Activated B cell treated with CpG ODN at 0.5 μM for 24 hours (primary cell): ENCODE measurements around the gene EPHA5. TPM values are rescaled to one million over a fixed set of nuclear protein-coding genes. Genes with fewer than 3 reads are reported as not detected.

Source experiments
- ATAC-seq: fragments of 200-7000 bp; cut with Tn5 transposase; one replicate; pipeline ENCODE4 v1.10.0; 2021; ENCODE audit warnings: low read depth, mild to moderate bottlenecking, moderate library complexity
- CTCF ChIA-PET: fragments of 350-600 bp; sonication (Branson Sonifier 250); formaldehyde crosslinking; loops from one replicate; lab custom pipeline; 2021; ENCODE audit warnings: antibody characterized with exemption; lab: Charles Lee
- POLR2A ChIA-PET: fragments of 350-600 bp; sonication (Branson Sonifier 250); formaldehyde crosslinking; loops from one replicate; lab custom pipeline; 2021; ENCODE audit warnings: antibody characterized with exemption; lab: Charles Lee
- DNase-seq: peaks from one replicate; pipeline ENCODE4 v3.0.0; 2022
- H3K27ac Mint-ChIP-seq: one replicate; pipeline ENCODE4 v1.8.0; 2020; ENCODE audit warnings: mixed read lengths
- H3K27me3 Mint-ChIP-seq: one replicate; pipeline ENCODE4 v1.8.0; 2021; ENCODE audit warnings: mixed read lengths
- H3K36me3 Mint-ChIP-seq: one replicate; pipeline ENCODE4 v1.8.0; 2021; ENCODE audit warnings: low read depth, mixed read lengths
- H3K4me1 Mint-ChIP-seq: one replicate; pipeline ENCODE4 v1.8.0; 2021; ENCODE audit warnings: mixed read lengths
- H3K4me3 Mint-ChIP-seq: one replicate; pipeline ENCODE4 v1.8.0; 2020; ENCODE audit warnings: mild to moderate bottlenecking, mixed read lengths
- H3K9me3 Mint-ChIP-seq: one replicate; pipeline ENCODE4 v1.8.0; 2020; ENCODE audit warnings: mixed read lengths
- intact Hi-C: fragments of 100-400 bp; cut with micrococcal nuclease; formaldehyde crosslinking; loops from one replicate; pipeline ENCODE4 v1.15.1; 2024
- total RNA-seq: library from RNA; stranded (reverse); gene quantifications from 2 replicates; pipeline ENCODE4 v1.2.3, GENCODE V29; 2022
- TF ChIP-seq, protein P1 (sequence below): fragments of 200-600 bp; IDR thresholded peaks from one replicate; pipeline ENCODE4 v1.8.0; 2022; ENCODE audit warnings: antibody characterized with exemption, mild to moderate bottlenecking

The EPHA5 gene
- total RNA-seq, 1 donor from 2014 or later = not detected

DNA sequence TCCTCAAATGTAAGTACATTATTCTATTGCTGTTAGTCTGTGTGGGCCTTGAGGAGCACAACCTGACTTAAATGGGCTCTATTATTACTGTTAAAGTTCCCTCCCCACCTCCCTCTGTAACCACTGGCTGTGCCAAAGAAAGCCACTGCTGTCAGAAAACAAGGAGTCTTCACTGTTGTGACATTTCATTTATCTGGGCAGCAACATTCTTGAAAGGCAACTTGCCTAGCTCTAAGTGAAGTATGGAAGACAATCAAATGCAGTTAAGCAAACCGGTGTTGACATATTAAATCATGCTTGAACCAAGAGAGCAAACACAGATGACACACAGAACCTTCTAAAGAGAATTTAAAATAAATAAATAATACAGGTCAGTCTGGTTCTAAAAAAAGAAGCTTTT is 81.0 kb downstream of the EPHA5 start:
- Mint-ChIP-seq H3K4me1 (no peaks in the 10 kb centered on the region), H3K27ac (no peak overlapping the region), H3K36me3 (no peaks in the 10 kb centered on the region), H3K27me3 (no peaks in the 10 kb centered on the region), H3K4me3 (no peak overlapping the region), H3K9me3 (peaks cover 2% of the 10 kb centered on the region)
- TF ChIP-seq, protein P1, sequence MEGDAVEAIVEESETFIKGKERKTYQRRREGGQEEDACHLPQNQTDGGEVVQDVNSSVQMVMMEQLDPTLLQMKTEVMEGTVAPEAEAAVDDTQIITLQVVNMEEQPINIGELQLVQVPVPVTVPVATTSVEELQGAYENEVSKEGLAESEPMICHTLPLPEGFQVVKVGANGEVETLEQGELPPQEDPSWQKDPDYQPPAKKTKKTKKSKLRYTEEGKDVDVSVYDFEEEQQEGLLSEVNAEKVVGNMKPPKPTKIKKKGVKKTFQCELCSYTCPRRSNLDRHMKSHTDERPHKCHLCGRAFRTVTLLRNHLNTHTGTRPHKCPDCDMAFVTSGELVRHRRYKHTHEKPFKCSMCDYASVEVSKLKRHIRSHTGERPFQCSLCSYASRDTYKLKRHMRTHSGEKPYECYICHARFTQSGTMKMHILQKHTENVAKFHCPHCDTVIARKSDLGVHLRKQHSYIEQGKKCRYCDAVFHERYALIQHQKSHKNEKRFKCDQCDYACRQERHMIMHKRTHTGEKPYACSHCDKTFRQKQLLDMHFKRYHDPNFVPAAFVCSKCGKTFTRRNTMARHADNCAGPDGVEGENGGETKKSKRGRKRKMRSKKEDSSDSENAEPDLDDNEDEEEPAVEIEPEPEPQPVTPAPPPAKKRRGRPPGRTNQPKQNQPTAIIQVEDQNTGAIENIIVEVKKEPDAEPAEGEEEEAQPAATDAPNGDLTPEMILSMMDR = no peak
- ATAC-seq (no peak), DNase-seq (no peak)
- POLR2A ChIA-PET = no interaction called here
- intact Hi-C loops = no loop called here
- CTCF ChIA-PET = no interaction called here

DNA sequence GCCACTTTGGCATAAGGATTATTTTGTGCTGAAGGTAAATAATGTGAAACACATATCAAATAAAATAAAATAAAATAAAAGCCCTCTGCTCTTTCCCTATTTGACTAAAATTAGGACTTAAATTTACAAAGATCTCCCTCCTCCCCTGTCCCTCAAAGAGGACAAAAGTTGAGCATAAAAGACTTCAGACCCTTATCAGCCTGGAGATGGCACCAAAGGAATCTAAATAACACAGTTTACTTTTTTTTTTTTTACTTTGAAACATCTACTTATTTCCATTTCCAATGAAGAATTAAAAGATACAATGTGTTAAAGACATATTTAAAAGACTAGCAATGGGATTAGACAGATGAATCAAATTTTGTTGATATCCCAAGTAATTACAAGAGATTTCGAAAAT is 89.7 kb downstream of the EPHA5 start:
- H3K9me3 Mint-ChIP-seq = peaks cover 4% of the 10 kb centered on the region
- no peaks in the 10 kb centered on the region for H3K36me3 Mint-ChIP-seq
- intact Hi-C loops = no loop called here
- no peak overlapping the region for H3K27ac Mint-ChIP-seq
- CTCF ChIA-PET = no interaction called here
- DNase-seq (no peak), ATAC-seq (no peak)
- no peaks in the 10 kb centered on the region for H3K4me1 Mint-ChIP-seq
- POLR2A ChIA-PET = no interaction called here
- no peaks in the 10 kb centered on the region for H3K27me3 Mint-ChIP-seq
- no peak overlapping the region for H3K4me3 Mint-ChIP-seq
- TF ChIP-seq, protein P1 = no peak

- POLR2A ChIA-PET = no interaction called here
- no peaks in the 10 kb centered on the region for H3K4me1 Mint-ChIP-seq
- CTCF ChIA-PET = no interaction called here
- TF ChIP-seq, protein P1 = no peak
- no peak for ATAC-seq
- DNase-seq = no peak
- no peaks in the 10 kb centered on the region for H3K27me3 Mint-ChIP-seq
- no peaks in the 10 kb centered on the region for H3K36me3 Mint-ChIP-seq
- no peak overlapping the region for H3K27ac Mint-ChIP-seq
- intact Hi-C loops = no loop called here
- H3K9me3 Mint-ChIP-seq = no peaks in the 10 kb centered on the region
- no peak overlapping the region for H3K4me3 Mint-ChIP-seq
These were observed 103.8 kb downstream of the EPHA5 start for GRCh38 chr4:65566473-65566872.

GRCh38 chr4:65561164-65561563 is 109.1 kb downstream of the EPHA5 start:
- Mint-ChIP-seq H3K4me1 (no peaks in the 10 kb centered on the region), H3K27ac (no peak overlapping the region), H3K9me3 (no peaks in the 10 kb centered on the region), H3K36me3 (no peaks in the 10 kb centered on the region), H3K4me3 (no peak overlapping the region), H3K27me3 (no peaks in the 10 kb centered on the region)
- no peak for ATAC-seq
- no peak for DNase-seq
- TF ChIP-seq, protein P1 = no peak
- intact Hi-C loops = no loop called here
- POLR2A ChIA-PET = no interaction called here
- CTCF ChIA-PET = no interaction called here

DNA sequence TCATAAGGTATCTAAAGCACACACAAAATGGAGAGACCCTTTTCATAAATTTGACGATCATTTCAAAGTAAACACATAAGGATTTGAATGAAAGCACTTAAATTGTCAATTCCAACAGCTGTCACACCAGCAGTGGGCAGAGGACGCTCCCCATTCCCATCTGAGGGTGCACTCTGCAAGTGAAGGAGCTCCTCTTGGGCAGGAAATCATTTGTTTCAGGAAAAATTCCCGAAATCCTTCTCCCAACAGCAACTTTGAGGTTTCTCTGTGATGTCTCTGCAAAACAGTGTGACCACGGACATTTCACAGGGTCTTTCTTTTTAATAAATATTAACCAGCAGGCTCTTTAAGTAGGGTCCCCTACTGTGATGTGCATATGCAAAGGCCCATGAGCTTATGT is 111.0 kb downstream of the EPHA5 start:
- H3K4me3 Mint-ChIP-seq = no peak overlapping the region
- H3K4me1 Mint-ChIP-seq = no peaks in the 10 kb centered on the region
- POLR2A ChIA-PET = no interaction called here
- H3K36me3 Mint-ChIP-seq = no peaks in the 10 kb centered on the region
- no peaks in the 10 kb centered on the region for H3K27me3 Mint-ChIP-seq
- TF ChIP-seq, protein P1 = no peak
- CTCF ChIA-PET = no interaction called here
- H3K27ac Mint-ChIP-seq = no peak overlapping the region
- no peak for ATAC-seq
- no peaks in the 10 kb centered on the region for H3K9me3 Mint-ChIP-seq
- no peak for DNase-seq
- intact Hi-C loops = no loop called here
